Liver (tissue), 3 donors: ENCODE results near the gene RNF222.

Source experiments
- EGR1 ChIP-seq, 2 donors: IDR thresholded peaks; 2 replicates each; pipeline ENCODE4 v1.6.1; 2016 to 2018; ENCODE audit warnings: antibody characterized with exemption in 2 of 2, low read depth in 2 of 2
- FOXA1 ChIP-seq: IDR thresholded peaks from 2 replicates; pipeline ENCODE4 v1.6.1; 2016; ENCODE audit warnings: antibody characterized with exemption
- GABPA ChIP-seq, 2 donors: IDR thresholded peaks in 1 of 2; conservative IDR thresholded peaks in 1 of 2; 2 replicates each; pipeline ENCODE4 v1.6.1; 2016; ENCODE audit warnings: antibody characterized with exemption in 2 of 2, mild to moderate bottlenecking in 1 of 2, moderate library complexity in 1 of 2
- HNF4G ChIP-seq: IDR thresholded peaks from 2 replicates; pipeline ENCODE4 v1.6.1; 2016; ENCODE audit warnings: antibody characterized with exemption
- JUND ChIP-seq, 2 donors: IDR thresholded peaks; 2 replicates each; pipeline ENCODE4 v1.6.1; 2016; ENCODE audit warnings: antibody characterized with exemption in 2 of 2
- RAD21 ChIP-seq, 2 donors: IDR thresholded peaks; 2 replicates each; pipeline ENCODE4 v1.6.1; 2016; ENCODE audit warnings: antibody characterized with exemption in 2 of 2, mild to moderate bottlenecking in 2 of 2
- YY1 ChIP-seq: IDR thresholded peaks from 2 replicates; pipeline ENCODE4 v1.6.1; 2016; ENCODE audit warnings: antibody characterized with exemption, mild to moderate bottlenecking
- TF ChIP-seq, protein P1 (sequence below): fragments of 150-350 bp; IDR thresholded peaks from 2 replicates; pipeline ENCODE4 v1.5.1; 2017; ENCODE audit warnings: improper control_type of control experiment, low read depth, low read length; ENCODE audit not compliant: missing input control
- TF ChIP-seq, protein P2 (sequence below): IDR thresholded peaks from 2 replicates; pipeline ENCODE4 v1.6.1; 2016; ENCODE audit warnings: antibody characterized with exemption
- TF ChIP-seq, protein P3 (sequence below): IDR thresholded peaks from 2 replicates; pipeline ENCODE4 v1.6.1; 2016; ENCODE audit warnings: antibody characterized with exemption
- TF ChIP-seq, protein P4 (sequence below): IDR thresholded peaks from 2 replicates; pipeline ENCODE4 v1.6.1; 2016; ENCODE audit warnings: antibody characterized with exemption, mild to moderate bottlenecking
- donor health status: healthy.
- donor health status: healthy.

DNA sequence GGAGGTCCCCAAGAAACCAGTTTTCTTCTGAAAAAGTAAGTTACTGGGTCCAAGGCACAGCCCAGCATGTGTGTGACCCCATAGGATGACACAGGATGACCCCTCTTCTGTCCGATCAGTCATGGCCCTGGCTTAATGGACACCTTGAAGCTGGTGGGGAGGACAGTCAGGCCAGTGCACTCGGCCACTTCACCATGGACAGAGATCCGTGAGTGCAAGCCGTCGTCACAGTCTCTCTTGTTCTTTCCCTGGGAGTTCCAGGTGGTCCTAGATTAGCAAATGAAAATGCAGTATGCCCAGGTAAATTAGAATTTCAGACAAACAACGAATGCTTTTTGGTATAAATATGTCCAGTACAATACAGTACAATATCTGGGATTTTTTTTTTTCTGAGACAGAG lies 1.4 kb upstream of the RNF222 start:
- TF ChIP-seq GABPA (IDR thresholded peaks at IDR 0.05 in 1 of 2, conservative IDR thresholded peaks at IDR 0.05 in 1 of 2) (no peak), JUND (IDR thresholded peaks at IDR 0.05) (no peak), RAD21 (IDR thresholded peaks at IDR 0.05) (no peak), YY1 (no peak), FOXA1 (no peak), EGR1 (IDR thresholded peaks at IDR 0.05; ENCODE audit: low read depth in 2 of 2) (no peak), HNF4G (no peak)
- TF ChIP-seq, protein P1, sequence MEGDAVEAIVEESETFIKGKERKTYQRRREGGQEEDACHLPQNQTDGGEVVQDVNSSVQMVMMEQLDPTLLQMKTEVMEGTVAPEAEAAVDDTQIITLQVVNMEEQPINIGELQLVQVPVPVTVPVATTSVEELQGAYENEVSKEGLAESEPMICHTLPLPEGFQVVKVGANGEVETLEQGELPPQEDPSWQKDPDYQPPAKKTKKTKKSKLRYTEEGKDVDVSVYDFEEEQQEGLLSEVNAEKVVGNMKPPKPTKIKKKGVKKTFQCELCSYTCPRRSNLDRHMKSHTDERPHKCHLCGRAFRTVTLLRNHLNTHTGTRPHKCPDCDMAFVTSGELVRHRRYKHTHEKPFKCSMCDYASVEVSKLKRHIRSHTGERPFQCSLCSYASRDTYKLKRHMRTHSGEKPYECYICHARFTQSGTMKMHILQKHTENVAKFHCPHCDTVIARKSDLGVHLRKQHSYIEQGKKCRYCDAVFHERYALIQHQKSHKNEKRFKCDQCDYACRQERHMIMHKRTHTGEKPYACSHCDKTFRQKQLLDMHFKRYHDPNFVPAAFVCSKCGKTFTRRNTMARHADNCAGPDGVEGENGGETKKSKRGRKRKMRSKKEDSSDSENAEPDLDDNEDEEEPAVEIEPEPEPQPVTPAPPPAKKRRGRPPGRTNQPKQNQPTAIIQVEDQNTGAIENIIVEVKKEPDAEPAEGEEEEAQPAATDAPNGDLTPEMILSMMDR, result no peak
- TF ChIP-seq, protein P2, sequence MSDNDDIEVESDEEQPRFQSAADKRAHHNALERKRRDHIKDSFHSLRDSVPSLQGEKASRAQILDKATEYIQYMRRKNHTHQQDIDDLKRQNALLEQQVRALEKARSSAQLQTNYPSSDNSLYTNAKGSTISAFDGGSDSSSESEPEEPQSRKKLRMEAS, result no peak
- TF ChIP-seq, protein P3, sequence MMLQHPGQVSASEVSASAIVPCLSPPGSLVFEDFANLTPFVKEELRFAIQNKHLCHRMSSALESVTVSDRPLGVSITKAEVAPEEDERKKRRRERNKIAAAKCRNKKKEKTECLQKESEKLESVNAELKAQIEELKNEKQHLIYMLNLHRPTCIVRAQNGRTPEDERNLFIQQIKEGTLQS, result no peak
- TF ChIP-seq, protein P4, sequence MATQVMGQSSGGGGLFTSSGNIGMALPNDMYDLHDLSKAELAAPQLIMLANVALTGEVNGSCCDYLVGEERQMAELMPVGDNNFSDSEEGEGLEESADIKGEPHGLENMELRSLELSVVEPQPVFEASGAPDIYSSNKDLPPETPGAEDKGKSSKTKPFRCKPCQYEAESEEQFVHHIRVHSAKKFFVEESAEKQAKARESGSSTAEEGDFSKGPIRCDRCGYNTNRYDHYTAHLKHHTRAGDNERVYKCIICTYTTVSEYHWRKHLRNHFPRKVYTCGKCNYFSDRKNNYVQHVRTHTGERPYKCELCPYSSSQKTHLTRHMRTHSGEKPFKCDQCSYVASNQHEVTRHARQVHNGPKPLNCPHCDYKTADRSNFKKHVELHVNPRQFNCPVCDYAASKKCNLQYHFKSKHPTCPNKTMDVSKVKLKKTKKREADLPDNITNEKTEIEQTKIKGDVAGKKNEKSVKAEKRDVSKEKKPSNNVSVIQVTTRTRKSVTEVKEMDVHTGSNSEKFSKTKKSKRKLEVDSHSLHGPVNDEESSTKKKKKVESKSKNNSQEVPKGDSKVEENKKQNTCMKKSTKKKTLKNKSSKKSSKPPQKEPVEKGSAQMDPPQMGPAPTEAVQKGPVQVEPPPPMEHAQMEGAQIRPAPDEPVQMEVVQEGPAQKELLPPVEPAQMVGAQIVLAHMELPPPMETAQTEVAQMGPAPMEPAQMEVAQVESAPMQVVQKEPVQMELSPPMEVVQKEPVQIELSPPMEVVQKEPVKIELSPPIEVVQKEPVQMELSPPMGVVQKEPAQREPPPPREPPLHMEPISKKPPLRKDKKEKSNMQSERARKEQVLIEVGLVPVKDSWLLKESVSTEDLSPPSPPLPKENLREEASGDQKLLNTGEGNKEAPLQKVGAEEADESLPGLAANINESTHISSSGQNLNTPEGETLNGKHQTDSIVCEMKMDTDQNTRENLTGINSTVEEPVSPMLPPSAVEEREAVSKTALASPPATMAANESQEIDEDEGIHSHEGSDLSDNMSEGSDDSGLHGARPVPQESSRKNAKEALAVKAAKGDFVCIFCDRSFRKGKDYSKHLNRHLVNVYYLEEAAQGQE, result no peak
